Mesendoderm (in vitro differentiated cells): ENCODE results near the gene SCN8A.
"Not testable (repeated sequence)": the region's sequence is repeated elsewhere in the genome, so short reads cannot be mapped to it uniquely, and the experiment has no call there.

Experiments used
- DNase-seq: peaks from one replicate; pipeline ENCODE4 v3.0.0; 2013
- H2AK5ac ChIP-seq: 2 replicates; pipeline ENCODE4 v1.6.1; 2013; ENCODE audit warnings: low read length, inconsistent platforms
- H2BK120ac ChIP-seq: 2 replicates; pipeline ENCODE4 v1.6.1; 2013; ENCODE audit warnings: low read depth, mild to moderate bottlenecking, low read length, moderate library complexity, mixed read lengths
- H2BK15ac ChIP-seq: replicated peaks from 2 replicates; pipeline ENCODE4 v1.6.1; 2013; ENCODE audit warnings: low read depth, mild to moderate bottlenecking, moderate library complexity
- H2BK5ac ChIP-seq: 2 replicates; pipeline ENCODE4 v1.6.1; 2013; ENCODE audit warnings: low read length, inconsistent platforms
- H3K18ac ChIP-seq: 2 replicates; pipeline ENCODE4 v1.6.1; 2013; ENCODE audit warnings: mild to moderate bottlenecking, low read length, mixed read lengths
- H3K23ac ChIP-seq: one replicate; pipeline ENCODE4 v1.6.1; 2013; ENCODE audit warnings: low read length
- H3K27ac ChIP-seq: 2 replicates; pipeline ENCODE4 v1.5.1; 2013; ENCODE audit warnings: low read depth, mild to moderate bottlenecking, inconsistent platforms, low read length, moderate library complexity
- H3K27me3 ChIP-seq: 2 replicates; pipeline ENCODE4 v1.6.1; 2013; ENCODE audit warnings: low read length, control low read depth, mild to moderate bottlenecking, inconsistent platforms; ENCODE audit not compliant: insufficient read depth, poor library complexity
- H3K36me3 ChIP-seq: 2 replicates; pipeline ENCODE4 v1.6.1; 2013; ENCODE audit warnings: low read length, inconsistent platforms; ENCODE audit not compliant: control insufficient read depth, insufficient read depth
- H3K4ac ChIP-seq: one replicate; pipeline ENCODE4 v1.6.1; 2013; ENCODE audit warnings: low read depth, mild to moderate bottlenecking, low read length, moderate library complexity
- H3K4me1 ChIP-seq: 2 replicates; pipeline ENCODE4 v1.6.1; 2013; ENCODE audit warnings: low read depth, low read length, inconsistent platforms; ENCODE audit not compliant: control insufficient read depth
- H3K4me2 ChIP-seq: 2 replicates; pipeline ENCODE4 v1.6.1; 2013; ENCODE audit warnings: low read length
- H3K4me3 ChIP-seq: 2 replicates; pipeline ENCODE4 v1.5.1; 2013; ENCODE audit warnings: mild to moderate bottlenecking, low read length
- H3K56ac ChIP-seq: one replicate; pipeline ENCODE4 v1.6.1; 2013; ENCODE audit warnings: low read length
- H3K79me1 ChIP-seq: 2 replicates; pipeline ENCODE4 v1.6.1; 2013; ENCODE audit warnings: low read length, inconsistent platforms
- H3K79me2 ChIP-seq: 2 replicates; pipeline ENCODE4 v1.6.1; 2013; ENCODE audit warnings: mild to moderate bottlenecking, low read length; ENCODE audit not compliant: control insufficient read depth, insufficient read depth
- H3K9ac ChIP-seq: 2 replicates; pipeline ENCODE4 v1.6.1; 2013; ENCODE audit warnings: low read length, inconsistent platforms
- H4K5ac ChIP-seq: one replicate; pipeline ENCODE4 v1.6.1; 2013; ENCODE audit warnings: low read length
- H4K8ac ChIP-seq: one replicate; pipeline ENCODE4 v1.6.1; 2013; ENCODE audit warnings: low read depth, mild to moderate bottlenecking, control low read depth, low read length, moderate library complexity
- WGBS: extraction: QIAGEN DNeasy Blood & Tissue Kit; methylation state at CpG from one replicate; pipeline ENCODE4 v1.1.7; 2013; ENCODE audit warnings: low lambda C conversion rate, missing lambda C conversion rate; ENCODE audit not compliant: insufficient coverage; ENCODE audit errors: extremely low coverage; 5-methylcytosine and 5-hydroxymethylcytosine counted together

The SCN8A gene

DNA sequence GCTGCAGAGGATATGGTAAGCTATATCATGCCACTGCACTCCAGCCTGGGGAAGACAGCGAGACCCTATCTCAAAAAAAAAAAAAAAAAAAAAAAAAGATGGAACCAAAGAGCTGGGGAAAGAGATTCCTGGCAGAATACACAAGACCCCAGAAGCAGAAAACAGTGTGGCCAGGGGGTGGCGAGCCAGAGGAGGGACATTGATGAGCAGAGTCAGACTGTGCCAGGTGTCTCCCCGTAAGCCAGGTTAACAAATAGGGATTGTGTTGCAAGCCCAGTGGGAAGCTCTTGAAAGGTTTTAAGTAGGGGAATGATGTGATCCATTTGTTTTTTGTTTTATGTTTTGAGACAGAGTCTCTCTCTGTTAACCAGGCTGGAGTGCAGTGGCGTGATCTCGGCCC is 201.4 kb downstream of the SCN8A start:
- Histone ChIP-seq H2BK15ac (no peak overlapping the region), H3K27me3 (no peaks in the 10 kb centered on the region), H3K4me3 (no peak overlapping the region), H3K56ac (no peak overlapping the region), H3K79me1 (no peaks in the 10 kb centered on the region), H3K36me3 (no peaks in the 10 kb centered on the region), H3K18ac (no peak overlapping the region), H3K4ac (no peak overlapping the region), H3K27ac (no peak overlapping the region), H3K4me2 (no peak overlapping the region), H4K8ac (no peak overlapping the region), H3K79me2 (no peaks in the 10 kb centered on the region), H3K23ac (no peak overlapping the region), H2AK5ac (no peak overlapping the region), H2BK120ac (no peak overlapping the region), H2BK5ac (no peak overlapping the region), H4K5ac (no peak overlapping the region), H3K9ac (no peak overlapping the region), H3K4me1 (no peaks in the 10 kb centered on the region)
- DNase-seq = no peak
- WGBS = no CpG with 5 or more reads among the region's 5 CpGs

DNA sequence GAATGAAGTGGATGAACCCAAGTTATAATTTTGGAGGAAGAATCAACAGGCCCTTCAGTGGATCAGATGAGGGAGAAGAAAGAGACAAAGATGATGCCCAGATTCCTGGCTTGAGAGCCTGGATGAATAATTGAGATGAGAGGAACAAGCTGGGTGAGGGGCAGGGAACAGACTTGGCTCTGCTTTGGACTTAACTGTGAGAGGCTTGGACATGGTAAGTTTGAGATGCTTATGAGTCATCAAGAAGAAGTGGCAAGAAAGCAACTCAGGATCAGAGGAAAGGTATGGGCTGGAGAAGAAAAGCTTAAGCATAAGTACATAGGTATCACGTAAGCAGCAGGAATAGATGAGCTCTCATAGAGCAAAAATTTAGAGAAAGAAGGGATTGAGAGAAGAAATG is 202.2 kb downstream of the SCN8A start:
- Histone ChIP-seq H2BK15ac (no peak overlapping the region), H3K27ac (no peak overlapping the region), H3K56ac (no peak overlapping the region), H3K18ac (no peak overlapping the region), H3K4me2 (no peak overlapping the region), H3K4ac (no peak overlapping the region), H2BK120ac (no peak overlapping the region), H3K23ac (no peak overlapping the region), H3K9ac (no peak overlapping the region), H3K4me1 (no peaks in the 10 kb centered on the region), H4K5ac (no peak overlapping the region), H3K79me1 (no peaks in the 10 kb centered on the region), H3K27me3 (no peaks in the 10 kb centered on the region), H4K8ac (no peak overlapping the region), H2BK5ac (no peak overlapping the region), H3K79me2 (no peaks in the 10 kb centered on the region), H3K36me3 (no peaks in the 10 kb centered on the region), H2AK5ac (no peak overlapping the region), H3K4me3 (no peak overlapping the region)
- WGBS = no CpG with 5 or more reads among the region's 1 CpG
- no peak for DNase-seq

DNA sequence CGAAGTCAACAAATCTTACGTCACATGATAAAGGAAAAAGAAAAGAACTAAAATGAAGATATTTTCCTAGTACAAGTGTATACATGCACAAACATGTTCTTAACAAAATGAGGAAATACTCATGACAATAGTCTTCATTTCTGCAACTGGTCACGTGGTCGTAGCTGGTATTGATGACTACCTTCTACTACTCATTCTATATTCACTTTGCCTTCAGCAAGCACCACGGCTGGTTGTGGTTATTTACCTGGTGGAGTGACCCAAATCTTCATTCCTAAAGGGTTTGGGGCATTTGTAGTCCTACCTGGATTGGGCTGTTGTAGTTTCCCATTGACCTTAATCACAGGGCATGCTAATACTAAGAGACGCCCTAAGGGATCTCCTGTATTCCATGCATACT is 206.3 kb downstream of the SCN8A start:
- no peaks in the 10 kb centered on the region for H3K79me1 ChIP-seq
- H3K4me2 ChIP-seq = no peak overlapping the region
- no peak overlapping the region for H2BK15ac ChIP-seq
- H3K23ac ChIP-seq = no peak overlapping the region
- no peak overlapping the region for H4K8ac ChIP-seq
- WGBS = no CpG with 5 or more reads among the region's 6 CpGs
- no peak overlapping the region for H3K27ac ChIP-seq
- no peak overlapping the region for H3K18ac ChIP-seq
- no peak overlapping the region for H3K56ac ChIP-seq
- H3K4me3 ChIP-seq = no peak overlapping the region
- DNase-seq = no peak
- no peak overlapping the region for H2AK5ac ChIP-seq
- no peak overlapping the region for H3K4ac ChIP-seq
- H2BK5ac ChIP-seq = no peak overlapping the region
- no peak overlapping the region for H2BK120ac ChIP-seq
- no peaks in the 10 kb centered on the region for H3K79me2 ChIP-seq
- no peak overlapping the region for H4K5ac ChIP-seq
- H3K27me3 ChIP-seq = no peaks in the 10 kb centered on the region
- no peak overlapping the region for H3K9ac ChIP-seq
- H3K36me3 ChIP-seq = no peaks in the 10 kb centered on the region
- no peaks in the 10 kb centered on the region for H3K4me1 ChIP-seq

DNA sequence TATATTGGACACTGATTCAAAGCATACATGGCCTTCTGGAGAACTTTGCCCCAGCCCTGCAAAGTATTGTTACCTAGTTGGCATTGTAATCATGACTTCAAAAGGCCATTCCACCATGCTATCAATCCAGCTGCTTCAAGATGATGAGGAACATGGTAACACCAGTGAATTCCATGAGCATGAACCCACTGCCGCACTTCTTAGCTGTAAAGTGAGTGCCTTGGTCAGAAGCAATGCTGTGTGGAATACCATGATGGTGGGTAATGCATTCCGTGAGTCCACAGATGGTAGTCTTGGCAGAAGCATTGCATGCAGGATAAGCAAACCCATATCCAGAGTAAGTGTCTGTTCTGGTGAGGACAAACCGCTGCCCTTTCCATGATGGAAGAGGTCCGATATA is 207.0 kb downstream of the SCN8A start:
- not testable (repeated sequence) for H3K36me3 ChIP-seq, H4K8ac ChIP-seq, H2BK15ac ChIP-seq, H3K79me2 ChIP-seq, H3K27me3 ChIP-seq, H3K4ac ChIP-seq, H3K79me1 ChIP-seq, H3K27ac ChIP-seq, DNase-seq, H2AK5ac ChIP-seq, H2BK120ac ChIP-seq, H4K5ac ChIP-seq, H3K18ac ChIP-seq, H2BK5ac ChIP-seq, H3K9ac ChIP-seq, H3K4me2 ChIP-seq, H3K4me1 ChIP-seq, H3K56ac ChIP-seq, H3K4me3 ChIP-seq, H3K23ac ChIP-seq
- no CpG with 5 or more reads among the region's 4 CpGs for WGBS

DNA sequence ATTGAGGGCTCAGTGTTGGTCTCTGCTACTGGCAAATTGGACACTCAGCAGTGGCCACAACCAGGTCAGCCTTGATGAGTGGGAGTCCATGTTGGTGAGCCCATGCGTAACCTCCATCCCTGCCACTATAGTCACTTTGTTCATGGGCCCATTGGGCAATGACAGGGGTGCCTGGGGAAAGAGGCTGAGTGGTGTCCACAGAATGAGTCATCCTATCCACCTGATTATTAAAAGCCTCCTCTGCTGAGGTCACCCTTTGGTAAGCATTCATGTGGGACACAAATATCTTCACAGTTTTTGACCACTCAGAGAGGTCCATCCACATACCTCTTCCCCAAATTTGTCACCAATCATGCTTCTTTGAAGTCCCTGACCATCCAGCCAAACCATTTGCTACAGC is 207.5 kb downstream of the SCN8A start:
- Histone ChIP-seq H3K79me1 (no peaks in the 10 kb centered on the region), H3K4ac (no peak overlapping the region), H2BK15ac (no peak overlapping the region), H3K18ac (no peak overlapping the region), H3K56ac (no peak overlapping the region), H3K36me3 (no peaks in the 10 kb centered on the region), H2AK5ac (no peak overlapping the region), H3K27me3 (no peaks in the 10 kb centered on the region), H4K5ac (no peak overlapping the region), H3K27ac (no peak overlapping the region), H3K9ac (no peak overlapping the region), H2BK120ac (no peak overlapping the region), H3K23ac (no peak overlapping the region), H3K79me2 (no peaks in the 10 kb centered on the region), H3K4me2 (no peak overlapping the region), H3K4me3 (no peak overlapping the region), H4K8ac (no peak overlapping the region), H3K4me1 (no peaks in the 10 kb centered on the region), H2BK5ac (no peak overlapping the region)
- DNase-seq = no peak
- no CpG with 5 or more reads among the region's 1 CpG for WGBS

DNA sequence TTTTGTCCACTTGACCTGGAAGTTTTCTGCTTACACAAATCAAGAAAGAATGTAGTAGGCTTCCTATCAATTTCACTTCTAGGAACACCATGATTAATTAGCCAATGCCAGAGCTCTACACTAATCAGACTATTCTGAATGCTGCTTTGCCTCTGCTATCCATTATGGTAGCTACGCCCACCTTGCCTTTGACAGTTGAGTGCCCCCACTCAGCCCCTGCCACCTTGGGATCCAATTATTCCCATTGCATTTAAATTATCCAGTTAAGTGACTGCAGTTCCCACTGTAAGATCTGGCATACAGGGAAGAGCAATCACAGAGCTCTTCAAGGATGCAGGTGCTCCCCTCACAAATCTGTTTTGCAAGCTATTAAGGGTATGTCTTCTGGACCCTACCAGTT is 210.0 kb downstream of the SCN8A start:
- H3K36me3 ChIP-seq = no peaks in the 10 kb centered on the region
- no peak overlapping the region for H3K27ac ChIP-seq
- no CpG with 5 or more reads among the region's 1 CpG for WGBS
- no peak overlapping the region for H3K4ac ChIP-seq
- no peak overlapping the region for H4K8ac ChIP-seq
- no peak overlapping the region for H3K18ac ChIP-seq
- no peak overlapping the region for H2BK15ac ChIP-seq
- no peak overlapping the region for H3K4me3 ChIP-seq
- no peak overlapping the region for H2AK5ac ChIP-seq
- no peak overlapping the region for H3K23ac ChIP-seq
- no peaks in the 10 kb centered on the region for H3K27me3 ChIP-seq
- no peaks in the 10 kb centered on the region for H3K4me1 ChIP-seq
- no peak overlapping the region for H2BK120ac ChIP-seq
- no peak overlapping the region for H4K5ac ChIP-seq
- no peak overlapping the region for H3K4me2 ChIP-seq
- H3K79me1 ChIP-seq = no peaks in the 10 kb centered on the region
- H3K9ac ChIP-seq = no peak overlapping the region
- DNase-seq = no peak
- no peak overlapping the region for H3K56ac ChIP-seq
- H3K79me2 ChIP-seq = no peaks in the 10 kb centered on the region
- no peak overlapping the region for H2BK5ac ChIP-seq
